ENCODE results near the gene SHMT1.
"Not testable (repeated sequence)": the region's sequence is repeated elsewhere in the genome, so short reads cannot be mapped to it uniquely, and the experiment has no call there.

The SHMT1 gene

DNA sequence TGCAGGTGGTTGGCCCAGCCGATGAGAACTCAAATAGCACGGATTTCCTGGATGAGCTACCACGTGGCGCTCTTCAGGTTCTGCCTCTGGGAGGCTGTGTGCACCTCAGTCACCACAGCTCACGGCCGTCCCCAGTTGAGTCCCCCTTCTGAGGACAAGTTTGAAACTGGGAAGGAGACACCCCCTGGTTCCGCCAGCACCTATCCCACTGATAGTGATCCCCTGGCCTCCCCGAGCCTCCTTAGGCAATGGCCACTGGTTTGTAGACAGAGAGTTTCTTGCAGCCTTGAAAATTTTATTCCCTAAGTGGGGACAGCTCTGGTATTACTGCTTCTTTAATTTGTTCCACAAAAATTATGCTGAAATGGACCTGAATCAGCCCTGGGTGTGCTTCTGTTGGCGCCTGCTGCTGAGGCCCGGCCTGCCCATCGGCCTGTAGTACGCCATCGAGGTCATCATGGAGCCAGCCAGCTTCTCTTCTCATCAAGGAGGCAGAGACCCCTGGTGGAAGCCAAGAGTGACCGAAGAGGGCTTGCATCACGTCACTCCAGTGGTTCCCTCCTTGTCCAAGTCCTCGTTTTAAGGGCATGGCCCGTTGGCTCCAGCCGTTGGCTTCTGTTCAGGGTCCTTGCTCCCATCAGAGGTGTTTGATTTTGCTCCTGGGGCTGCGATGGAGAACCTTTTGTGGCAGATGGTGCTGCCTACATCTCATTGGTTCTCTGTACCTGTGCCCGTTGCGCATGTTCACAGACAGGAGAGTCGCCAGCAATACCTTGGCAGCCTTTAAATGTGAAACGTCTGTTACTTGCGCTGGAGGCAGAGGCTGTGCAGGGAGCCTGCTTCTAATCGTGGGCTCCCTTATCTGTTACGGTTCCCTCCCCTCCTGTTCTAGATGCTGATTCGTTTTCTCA lies 39.0 kb downstream of the SHMT1 start:
- no peak for DNase-seq

- DNase-seq: no peak
Measured at GRCh38 chr17:18323507-18324139, 39.7 kb downstream of the SHMT1 start.

GRCh38 chr17:18323007-18323406 lies 40.3 kb downstream of the SHMT1 start:
- no peak for DNase-seq

GRCh38 chr17:18322522-18322921 lies 40.8 kb downstream of the SHMT1 start:
- no peak for DNase-seq

DNA sequence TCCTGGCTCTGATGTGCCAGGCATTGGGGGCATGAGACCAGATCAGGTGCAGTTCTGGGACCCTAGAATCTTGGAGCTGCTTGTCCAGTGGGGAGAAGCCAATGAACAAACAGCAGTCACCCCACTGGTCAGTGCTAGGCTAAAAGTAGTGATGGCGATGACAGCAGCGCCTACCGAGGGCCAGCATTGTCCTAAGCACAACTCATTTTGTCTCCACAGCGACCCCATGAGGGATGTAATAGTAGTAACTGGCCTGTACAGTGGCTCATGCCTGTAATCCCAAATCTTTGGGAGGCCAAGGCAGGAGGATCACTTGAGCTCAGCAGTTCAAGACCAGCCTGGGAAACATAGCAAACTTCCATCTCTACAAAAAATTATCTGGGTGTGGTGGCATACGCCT lies 42.0 kb downstream of the SHMT1 start:
- no peak for DNase-seq

DNA sequence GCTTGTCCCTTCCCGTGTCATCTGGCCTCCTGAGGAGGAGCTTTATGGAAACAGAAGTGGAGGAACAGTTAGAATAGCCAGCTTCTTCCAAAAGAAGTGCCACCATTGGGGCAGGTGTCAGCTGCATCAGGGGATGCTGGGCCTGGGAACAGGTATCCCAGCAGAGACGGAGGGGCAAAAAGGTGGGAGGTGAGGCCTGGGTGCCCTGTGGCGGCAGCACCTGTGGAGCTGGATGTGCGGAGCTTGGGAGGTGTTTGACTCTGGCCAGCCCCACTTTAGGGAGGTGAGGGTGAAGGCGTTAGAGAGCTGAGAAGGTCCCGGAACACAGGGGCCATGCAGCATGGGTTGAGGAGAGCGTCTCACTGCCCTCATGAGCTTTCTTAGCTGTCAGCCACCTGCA lies 43.0 kb downstream of the SHMT1 start:
- no peak for DNase-seq

DNA sequence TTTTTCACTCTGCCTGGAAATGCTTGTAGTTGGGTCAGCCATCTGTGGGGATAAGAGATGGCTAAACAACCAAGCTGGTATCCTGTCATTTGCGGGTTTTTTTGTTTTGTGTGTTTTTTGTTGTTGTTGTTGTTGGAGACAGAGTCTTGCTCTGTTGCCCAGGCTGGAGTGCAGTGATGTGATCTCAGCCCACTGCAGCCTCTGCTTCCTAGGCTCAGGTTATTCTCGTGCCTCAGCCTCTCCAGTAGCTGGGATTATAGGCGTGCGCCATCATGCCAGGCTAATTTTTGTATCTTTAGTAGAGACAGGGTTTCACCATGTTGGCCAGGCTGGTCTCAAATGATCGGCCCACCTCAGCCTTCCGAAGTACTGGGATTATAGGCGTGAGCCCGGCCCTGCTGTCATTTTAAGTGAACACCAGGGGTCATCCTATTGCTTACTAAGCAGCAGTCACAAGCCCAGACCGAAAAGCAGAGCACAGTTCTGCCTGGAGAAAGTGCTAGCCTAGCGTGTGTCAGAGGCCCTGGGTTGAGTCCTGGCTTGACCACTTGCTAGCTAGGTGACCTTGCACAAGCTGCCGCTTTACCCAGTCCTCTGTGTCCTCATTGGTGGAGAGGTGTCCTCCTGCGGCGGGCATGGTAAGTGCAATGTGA lies 43.6 kb downstream of the SHMT1 start:
- DNase-seq: no peak

DNA sequence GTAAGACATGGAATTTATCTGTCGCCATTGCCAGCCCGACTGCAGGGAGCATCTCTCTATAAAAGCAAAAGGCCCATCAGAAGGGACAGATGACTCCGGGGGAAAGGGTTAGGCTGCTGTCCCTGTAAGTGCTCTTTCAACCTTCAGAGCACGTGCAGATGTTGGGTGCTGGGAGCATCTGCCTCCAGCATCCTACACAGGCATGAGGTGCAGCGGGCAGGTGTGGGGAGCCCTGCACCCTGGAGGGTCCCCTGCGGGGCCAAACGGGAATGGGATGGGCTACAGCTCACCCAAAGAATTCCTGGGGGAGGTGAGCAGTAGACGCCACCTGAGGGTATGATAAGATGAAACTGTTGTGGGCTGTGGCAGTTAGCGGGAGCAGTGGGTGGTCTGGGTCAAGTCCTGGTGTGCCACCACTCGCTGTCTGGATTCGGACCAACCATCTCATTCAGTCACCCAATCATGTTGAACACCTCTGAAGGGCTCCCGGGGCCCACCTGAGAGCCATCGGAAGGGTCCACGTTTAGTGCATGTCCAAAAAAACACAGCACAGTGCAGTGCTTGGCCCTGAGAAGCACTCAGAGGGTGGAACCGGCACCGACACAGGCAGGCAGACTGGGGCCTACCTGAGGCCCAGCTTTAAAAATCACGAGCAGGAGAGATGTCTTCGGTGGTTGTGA lies 44.4 kb downstream of the SHMT1 start:
- DNase-seq: no peak

DNA sequence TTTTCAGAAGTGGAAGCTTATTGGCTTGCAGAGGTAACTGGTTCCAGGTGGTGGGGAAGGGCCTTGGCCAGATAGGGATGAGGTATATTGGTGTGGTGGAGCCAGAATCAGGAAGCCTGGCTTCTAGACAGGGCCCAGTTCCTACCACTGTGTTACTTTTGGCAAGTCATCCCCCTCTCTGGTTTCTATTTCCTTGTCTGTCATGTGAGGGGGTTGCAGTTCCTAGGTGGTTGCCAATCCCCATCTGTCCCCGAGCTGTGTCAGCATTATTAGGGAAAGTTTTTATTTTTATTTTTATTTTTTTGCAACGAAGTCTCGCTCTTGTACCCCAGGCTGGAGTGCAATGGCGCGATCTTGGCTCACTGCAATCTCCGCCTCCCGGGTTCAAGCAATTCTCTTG lies 45.2 kb downstream of the SHMT1 start:
- no peak for DNase-seq

DNA sequence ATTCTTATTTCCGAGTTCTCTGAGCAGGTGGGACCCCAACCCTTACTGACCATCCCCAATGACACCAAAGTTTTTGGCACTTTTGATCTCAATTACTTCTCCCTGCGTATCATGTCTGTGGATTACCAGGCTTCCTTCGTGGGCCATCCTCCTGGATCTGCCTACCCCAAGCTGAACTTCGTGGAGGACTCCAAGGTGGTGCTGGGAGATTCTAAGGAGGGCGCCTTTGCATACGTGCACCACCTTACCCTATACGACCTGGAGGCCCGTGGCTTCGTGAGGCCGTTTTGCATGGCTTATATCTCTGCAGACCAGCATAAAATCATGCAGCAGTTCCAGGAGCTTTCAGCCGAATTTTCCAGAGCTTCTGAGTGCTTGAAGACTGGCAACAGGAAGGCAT lies 47.4 kb downstream of the SHMT1 start:
- DNase-seq: no peak

GRCh38 chr17:18315562-18315922 lies 47.8 kb downstream of the SHMT1 start:
- no peak for DNase-seq

DNA sequence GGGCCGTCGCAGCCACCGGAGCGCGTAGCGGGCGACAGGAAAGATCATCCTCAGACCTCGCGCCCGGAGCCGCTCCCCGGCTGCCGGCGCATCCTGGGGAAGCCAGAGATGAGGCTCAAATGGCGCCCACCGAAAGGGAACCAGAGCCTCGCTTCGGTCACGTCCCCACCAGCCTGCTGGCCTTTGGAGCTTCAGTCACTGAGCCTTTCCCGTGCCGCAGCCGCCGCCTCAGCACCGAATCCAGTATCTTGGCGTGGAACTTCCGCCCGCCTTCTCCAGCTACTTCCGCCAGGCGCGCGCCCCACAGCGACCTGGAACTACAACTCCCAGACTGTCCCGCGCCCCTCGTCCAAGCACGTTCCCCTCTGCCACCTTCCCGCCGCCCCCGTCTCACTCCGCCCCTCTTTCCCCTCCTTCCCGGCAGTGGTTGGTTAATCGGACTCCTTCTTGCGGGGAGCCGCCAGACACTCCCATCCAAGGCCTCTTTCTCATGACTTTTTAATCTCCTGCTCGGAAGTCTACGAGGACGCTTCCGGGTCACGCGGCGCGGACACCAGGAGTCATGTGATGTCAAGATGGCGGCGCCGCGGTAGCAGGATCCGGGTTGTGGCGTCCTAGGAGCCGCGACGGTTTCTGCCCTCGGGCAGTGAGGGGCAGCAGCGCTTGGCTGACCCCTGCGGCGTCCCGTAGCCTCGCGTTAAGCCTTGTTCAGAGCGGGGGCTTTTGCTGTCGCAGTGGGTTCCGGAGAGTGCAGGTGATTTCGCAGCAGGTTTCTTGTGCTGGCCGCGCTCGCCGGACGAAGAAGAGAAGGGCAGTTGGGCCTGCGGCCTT lies 48.4 kb downstream of the SHMT1 start, which contains the start of the genes SMCR8 and TOP3A:
Gene SMCR8 (plus strand): TSS at position 563 of the 831 bp plus-strand sequence. CDS start 497 bp downstream, outside the sequence.
Gene TOP3A (minus strand): TSS at position 264 of the 831 bp plus-strand sequence. CDS start 216 bp downstream, at position 48.
- peak; percentile 94 for DNase-seq

GRCh38 chr17:18314059-18314730 lies 49.2 kb downstream of the SHMT1 start:
- DNase-seq: no peak

- DNase-seq: no peak
Measured at GRCh38 chr17:18309202-18309601, 54.1 kb downstream of the SHMT1 start.

DNA sequence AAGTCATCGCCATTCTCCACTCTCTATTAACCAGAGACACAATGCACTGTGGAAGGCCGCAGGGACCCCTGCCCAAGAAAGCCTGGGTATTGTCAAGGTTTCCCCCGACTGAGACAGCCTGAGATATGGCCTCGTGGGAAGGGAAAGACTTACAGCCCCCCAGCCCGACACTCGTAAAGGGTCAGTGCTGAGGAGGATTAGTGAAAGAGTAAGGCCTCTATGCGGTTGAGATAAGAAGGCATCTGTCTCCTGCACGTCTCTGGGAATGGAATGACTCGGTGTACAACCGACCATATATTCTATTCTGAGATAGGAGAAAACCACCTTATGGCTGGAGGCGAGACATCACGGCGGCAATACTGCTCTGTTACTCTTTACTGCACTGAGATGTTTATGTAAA lies 60.1 kb downstream of the SHMT1 start:
- DNase-seq: not testable (repeated sequence)

DNA sequence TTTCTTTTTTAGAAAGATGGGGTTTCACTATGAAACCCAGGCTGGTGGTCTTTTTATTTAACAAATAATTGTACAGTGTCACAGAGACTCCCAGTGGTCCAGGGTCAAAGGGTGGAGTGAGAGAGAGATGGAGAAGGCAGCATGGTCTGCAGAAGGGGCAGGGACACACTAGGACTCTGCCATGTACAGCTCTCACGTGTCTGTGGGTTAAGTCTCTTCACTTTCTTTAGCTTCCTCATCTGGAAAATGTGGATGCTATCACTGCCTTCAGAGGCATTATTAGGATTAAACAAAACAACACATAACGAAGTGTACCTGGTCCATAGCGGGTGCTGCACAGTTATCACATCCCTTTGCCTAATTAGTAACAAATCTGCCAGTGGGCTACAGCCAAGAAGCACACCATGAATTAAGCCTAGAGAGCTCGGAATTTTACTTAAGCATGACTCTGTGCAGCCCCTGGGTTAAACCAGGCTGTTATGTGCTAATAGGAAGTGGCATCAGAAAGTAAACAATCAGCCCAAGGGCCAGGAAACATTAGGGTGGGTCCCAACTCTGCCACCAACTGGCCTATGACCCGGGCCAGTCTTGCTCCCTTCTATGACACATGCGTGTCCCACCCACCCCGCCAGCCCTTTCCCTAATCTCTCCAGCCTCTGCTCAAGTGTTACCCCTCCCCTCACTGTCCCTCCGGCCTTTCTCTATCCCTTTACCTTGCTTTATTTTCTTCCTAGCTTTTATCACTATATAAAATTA lies 62.4 kb downstream of the SHMT1 start:
- DNase-seq: no peak

DNA sequence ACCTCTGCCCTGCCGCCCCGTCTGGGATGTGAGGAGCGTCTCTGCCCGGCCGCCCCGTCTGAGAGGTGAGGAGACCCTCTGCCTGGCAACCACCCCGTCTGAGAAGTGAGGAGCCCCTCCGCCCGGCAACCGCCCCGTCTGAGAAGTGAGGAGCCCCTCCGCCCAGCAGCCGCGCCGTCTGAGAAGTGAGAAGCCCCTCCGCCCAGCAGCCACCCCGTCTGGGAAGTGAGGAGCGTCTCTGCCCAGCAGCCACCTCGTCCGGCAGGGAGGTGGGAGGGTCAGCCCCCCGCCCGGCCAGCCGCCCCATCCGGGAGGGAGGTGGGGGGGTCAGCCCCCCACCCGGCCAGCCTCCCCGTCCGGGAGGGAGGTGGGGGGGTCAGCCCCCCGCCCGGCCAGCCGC lies 65.3 kb downstream of the SHMT1 start:
- not testable (repeated sequence) for DNase-seq

DNA sequence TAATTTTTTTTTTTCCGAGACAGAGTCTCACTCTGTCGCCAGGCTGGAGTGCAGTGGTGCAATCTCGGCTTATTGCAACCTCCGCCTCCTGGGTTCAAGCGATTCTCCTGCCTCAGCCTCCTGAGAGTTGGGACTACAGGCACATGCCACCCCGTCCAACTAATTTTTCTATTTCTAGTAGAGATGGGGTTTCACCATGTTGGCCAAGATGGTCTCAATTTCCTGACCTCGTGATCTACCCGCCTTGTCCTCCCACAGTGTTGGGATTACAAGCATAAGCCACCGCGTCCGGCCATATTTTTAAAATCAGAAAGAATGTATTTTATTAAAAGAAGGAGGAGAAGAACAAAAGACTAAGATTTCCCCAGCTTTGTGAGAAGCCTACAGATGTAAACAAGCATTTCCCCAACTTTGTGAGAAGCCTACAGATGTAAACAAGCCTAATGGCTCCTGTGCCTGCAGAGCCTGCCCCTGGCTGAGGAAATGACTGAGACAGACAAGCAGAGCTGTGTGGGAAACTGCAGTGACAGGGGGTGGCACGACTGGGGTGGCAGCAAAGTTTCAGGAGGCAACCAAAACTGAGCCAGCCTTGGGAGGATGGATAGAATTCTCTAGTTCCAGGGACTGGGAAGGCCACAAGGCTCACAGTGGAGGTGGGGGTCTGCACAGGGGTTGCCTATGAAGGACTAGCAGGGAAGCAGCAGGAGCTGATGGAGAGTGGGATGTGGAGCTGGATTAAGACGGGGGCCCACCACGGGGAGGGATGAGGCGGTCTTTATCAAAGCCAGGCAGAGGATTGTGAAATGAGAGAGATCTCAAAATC lies 71.4 kb downstream of the SHMT1 start:
- no peak for DNase-seq

DNA sequence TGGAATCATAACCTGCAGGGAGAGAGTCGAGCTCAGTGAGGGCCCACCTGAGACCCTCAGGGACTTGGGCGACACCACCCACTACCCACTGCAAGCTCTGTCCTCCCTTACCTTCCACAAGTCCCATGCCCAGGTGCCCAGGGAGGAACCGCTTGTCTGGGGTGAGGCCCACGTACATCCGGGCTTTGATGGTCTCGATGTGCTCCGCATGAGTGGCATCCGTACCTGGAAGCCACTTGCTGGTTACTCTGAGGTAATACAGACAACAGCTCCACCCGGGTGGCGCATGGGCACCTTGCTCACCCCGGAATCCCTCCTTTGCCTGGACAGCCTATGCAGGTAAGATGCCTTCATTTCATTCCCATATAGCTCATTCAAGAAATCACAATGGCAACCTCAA lies 78.1 kb downstream of the SHMT1 start:
- DNase-seq: no peak

GRCh38 chr17:18281788-18282187 lies 81.6 kb downstream of the SHMT1 start:
- DNase-seq: no peak
